ENCODE results near the gene CKMT1B. TPM values are rescaled to one million over a fixed set of nuclear protein-coding genes. Genes with fewer than 3 reads are reported as not detected.
"Not testable (repeated sequence)": the region's sequence is repeated elsewhere in the genome, so short reads cannot be mapped to it uniquely, and the experiment has no call there.

Gene CKMT1B
- polyA plus RNA-seq, 3 donors = 1.6 to 4.0 (median 2.6) TPM

DNA sequence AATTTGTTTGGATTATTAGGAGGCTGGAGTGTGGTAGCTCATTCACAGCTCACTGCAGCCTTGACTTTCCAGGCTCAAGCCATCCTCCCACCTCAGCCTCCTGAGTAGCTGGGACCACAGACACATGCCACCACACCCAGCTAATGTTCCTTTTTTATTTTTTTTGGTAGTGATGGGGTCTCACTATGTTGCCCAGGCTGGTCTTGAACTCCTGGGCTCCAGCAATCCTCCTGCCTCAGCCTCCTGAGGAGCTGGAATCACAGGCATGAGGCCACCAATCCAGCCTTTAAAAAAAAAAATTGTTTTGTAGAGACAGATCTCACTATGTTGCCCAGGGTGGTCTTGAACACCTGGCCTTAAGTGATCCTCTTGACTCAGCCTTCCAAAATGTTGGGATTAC is 33.1 kb downstream of the CKMT1B start:
- DNase-seq (ENCODE audit: low read depth in 3 of 3, low spot score in 2 of 3) = not testable (repeated sequence)

DNA sequence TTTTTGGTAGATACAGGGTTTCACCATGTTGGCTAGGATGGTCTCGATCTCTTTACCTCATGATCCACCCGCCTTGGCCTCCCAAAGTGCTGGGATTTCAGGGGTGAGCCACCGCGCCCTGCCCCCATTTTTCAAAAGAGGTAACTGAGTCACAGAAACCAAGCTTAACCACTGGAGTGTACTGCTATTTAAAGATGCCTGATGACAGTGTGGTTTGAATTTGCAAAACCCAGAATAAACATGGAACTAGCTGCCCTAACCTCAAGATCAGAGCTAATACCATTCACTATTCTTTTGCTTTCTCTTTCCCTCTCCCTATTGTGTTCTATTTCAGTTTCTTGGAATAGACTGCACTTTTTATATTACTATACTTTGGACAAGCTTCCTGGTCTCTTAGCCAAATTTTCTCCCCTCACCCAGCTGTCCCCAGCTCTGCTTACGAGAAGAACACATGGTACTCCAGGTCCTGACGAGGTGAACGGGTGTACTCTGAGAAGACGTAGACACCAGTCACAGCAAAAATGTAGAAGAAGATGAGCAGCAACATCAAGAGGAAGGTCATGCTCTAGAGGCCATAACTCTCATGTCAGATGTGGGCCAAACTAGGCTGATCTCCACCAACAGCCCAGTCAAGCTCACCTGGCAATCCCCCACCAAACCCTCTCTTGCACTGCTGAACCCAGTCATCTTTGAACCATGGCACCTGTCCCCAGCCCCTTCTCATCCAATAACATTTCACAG is 44.8 kb downstream of the CKMT1B start:
- DNase-seq (ENCODE audit: low read depth in 3 of 3, low spot score in 2 of 3) = not testable (repeated sequence)

Other genes starting within 250 kb of the CKMT1B start
- gene ZSCAN29, start 223.0 kb upstream of the CKMT1B start, polyA plus RNA-seq (ENCODE audit: insufficient read length in 3 of 3) = 10 to 100 TPM; 25.3 to 29.0 (median 26.1) TPM
- gene TUBGCP4, start 222.9 kb upstream of the CKMT1B start, polyA plus RNA-seq (ENCODE audit: insufficient read length in 3 of 3) = 10 to 100 TPM; 22.6 to 24.3 (median 24.3) TPM
- 10 to 100 TPM; 72.8 to 87.3 (median 77.7) TPM for gene TP53BP1, start 100.9 kb upstream of the CKMT1B start, polyA plus RNA-seq (ENCODE audit: insufficient read length in 3 of 3)
- 1 to 10 TPM; 7.5 to 8.7 (median 8.4) TPM for gene MAP1A, start 76.4 kb upstream of the CKMT1B start, polyA plus RNA-seq (ENCODE audit: insufficient read length in 3 of 3)
- gene PPIP5K1, start 3.8 kb upstream of the CKMT1B start, polyA plus RNA-seq (ENCODE audit: insufficient read length in 3 of 3) = 10 to 100 TPM; 18.6 to 23.0 (median 22.3) TPM
- gene STRC, start 24.8 kb downstream of the CKMT1B start, polyA plus RNA-seq (ENCODE audit: insufficient read length in 3 of 3) = under 1 TPM; 0.28 to 0.59 (median 0.47) TPM
- gene CATSPER2, start 54.8 kb downstream of the CKMT1B start, polyA plus RNA-seq (ENCODE audit: insufficient read length in 3 of 3) = 1 to 10 TPM; 1.5 to 4.0 (median 3.6) TPM
- gene CKMT1A, start 99.8 kb downstream of the CKMT1B start, polyA plus RNA-seq (ENCODE audit: insufficient read length in 3 of 3) = 1 to 10 TPM; 1.0 to 3.8 (median 1.9) TPM
- gene PDIA3, start 152.4 kb downstream of the CKMT1B start, polyA plus RNA-seq (ENCODE audit: insufficient read length in 3 of 3) = 100 to 1,000 TPM; 624 to 664 (median 661) TPM
- 1 to 10 TPM; 3.9 to 4.6 (median 4.1) TPM for gene ELL3, start 182.9 kb downstream of the CKMT1B start, polyA plus RNA-seq (ENCODE audit: insufficient read length in 3 of 3)
- 100 to 1,000 TPM; 559 to 719 (median 653) TPM for gene SERF2, start 198.3 kb downstream of the CKMT1B start, polyA plus RNA-seq (ENCODE audit: insufficient read length in 3 of 3)
- under 1 TPM in 1 of 3 donors, not detected in 2; 0.23 TPM for gene SERINC4, start 206.2 kb downstream of the CKMT1B start, polyA plus RNA-seq (ENCODE audit: insufficient read length in 3 of 3)
- 10 to 100 TPM; 13.5 to 17.2 (median 16.9) TPM for gene HYPK, start 206.6 kb downstream of the CKMT1B start, polyA plus RNA-seq (ENCODE audit: insufficient read length in 3 of 3)
- gene MFAP1, start 230.7 kb downstream of the CKMT1B start, polyA plus RNA-seq (ENCODE audit: insufficient read length in 3 of 3) = 10 to 100 TPM; 74.1 to 81.8 (median 75.2) TPM
- 10 to 100 TPM; 13.3 to 19.4 (median 16.8) TPM for gene WDR76, start 233.0 kb downstream of the CKMT1B start, polyA plus RNA-seq (ENCODE audit: insufficient read length in 3 of 3)

Data from right renal cortex interstitium (tissue), 3 donors.